ENCODE measurements around the gene ARL15.

The ARL15 gene

GRCh38 chr5:54224103-54224826, 86.1 kb downstream of the ARL15 start:
- no peak overlapping the region for H3K4me3 ChIP-seq (ENCODE audit: low read depth, low read length)
- TF ChIP-seq, protein P1, sequence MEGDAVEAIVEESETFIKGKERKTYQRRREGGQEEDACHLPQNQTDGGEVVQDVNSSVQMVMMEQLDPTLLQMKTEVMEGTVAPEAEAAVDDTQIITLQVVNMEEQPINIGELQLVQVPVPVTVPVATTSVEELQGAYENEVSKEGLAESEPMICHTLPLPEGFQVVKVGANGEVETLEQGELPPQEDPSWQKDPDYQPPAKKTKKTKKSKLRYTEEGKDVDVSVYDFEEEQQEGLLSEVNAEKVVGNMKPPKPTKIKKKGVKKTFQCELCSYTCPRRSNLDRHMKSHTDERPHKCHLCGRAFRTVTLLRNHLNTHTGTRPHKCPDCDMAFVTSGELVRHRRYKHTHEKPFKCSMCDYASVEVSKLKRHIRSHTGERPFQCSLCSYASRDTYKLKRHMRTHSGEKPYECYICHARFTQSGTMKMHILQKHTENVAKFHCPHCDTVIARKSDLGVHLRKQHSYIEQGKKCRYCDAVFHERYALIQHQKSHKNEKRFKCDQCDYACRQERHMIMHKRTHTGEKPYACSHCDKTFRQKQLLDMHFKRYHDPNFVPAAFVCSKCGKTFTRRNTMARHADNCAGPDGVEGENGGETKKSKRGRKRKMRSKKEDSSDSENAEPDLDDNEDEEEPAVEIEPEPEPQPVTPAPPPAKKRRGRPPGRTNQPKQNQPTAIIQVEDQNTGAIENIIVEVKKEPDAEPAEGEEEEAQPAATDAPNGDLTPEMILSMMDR (IDR thresholded peaks at IDR 0.05; ENCODE audit: low read depth, low read length) = no peak
- TF ChIP-seq MYC (IDR thresholded peaks at IDR 0.05; ENCODE audit: low read depth, low read length) (no peak), MAX (IDR thresholded peaks at IDR 0.05; ENCODE audit: low read depth, low read length) (no peak), POLR2A (IDR thresholded peaks at IDR 0.05; ENCODE audit: extremely low read depth, insufficient read length) (no peak)
- DNase-seq (ENCODE audit: low read depth) = peak; percentile 72

DNA sequence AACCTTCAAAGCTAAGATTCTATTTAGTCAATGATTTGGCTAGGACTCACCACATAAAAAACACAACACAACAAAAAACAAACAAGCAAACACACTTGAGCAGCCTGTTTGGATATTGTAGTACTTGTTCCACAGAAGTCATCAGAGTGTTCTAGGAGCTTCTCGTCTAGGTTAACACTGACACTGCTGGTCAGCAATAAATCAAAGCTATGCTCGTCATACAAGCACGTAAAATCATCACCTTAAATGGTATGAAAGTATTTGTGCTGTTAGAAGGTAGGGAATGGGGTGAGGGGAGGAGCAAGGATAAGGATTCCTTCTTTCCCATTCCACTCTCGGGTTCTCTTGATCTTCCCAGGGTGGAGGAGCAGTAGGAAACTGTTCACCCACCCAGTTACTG, 88.0 kb downstream of the ARL15 start:
- TF ChIP-seq MYC (IDR thresholded peaks at IDR 0.05; ENCODE audit: low read depth, low read length) = no peak
- TF ChIP-seq MAX (IDR thresholded peaks at IDR 0.05; ENCODE audit: low read depth, low read length) = no peak
- TF ChIP-seq, protein P1 (IDR thresholded peaks at IDR 0.05; ENCODE audit: low read depth, low read length) = no peak
- no peak for TF ChIP-seq POLR2A (IDR thresholded peaks at IDR 0.05; ENCODE audit: extremely low read depth, insufficient read length)
- H3K4me3 ChIP-seq (ENCODE audit: low read depth, low read length) = no peak overlapping the region
- DNase-seq (ENCODE audit: low read depth) = no peak

GRCh38 chr5:54221135-54221534, 89.2 kb downstream of the ARL15 start:
- TF ChIP-seq MAX (IDR thresholded peaks at IDR 0.05; ENCODE audit: low read depth, low read length) = no peak
- TF ChIP-seq, protein P1 (IDR thresholded peaks at IDR 0.05; ENCODE audit: low read depth, low read length) = no peak
- TF ChIP-seq POLR2A (IDR thresholded peaks at IDR 0.05; ENCODE audit: extremely low read depth, insufficient read length) = no peak
- no peak for TF ChIP-seq MYC (IDR thresholded peaks at IDR 0.05; ENCODE audit: low read depth, low read length)
- DNase-seq (ENCODE audit: low read depth) = no peak

GRCh38 chr5:54220230-54221040, 89.9 kb downstream of the ARL15 start:
- DNase-seq (ENCODE audit: low read depth) = no peak
- H3K4me3 ChIP-seq (ENCODE audit: low read depth, low read length) = no peak overlapping the region
- TF ChIP-seq MYC (IDR thresholded peaks at IDR 0.05; ENCODE audit: low read depth, low read length) (no peak), MAX (IDR thresholded peaks at IDR 0.05; ENCODE audit: low read depth, low read length) (no peak), POLR2A (IDR thresholded peaks at IDR 0.05; ENCODE audit: extremely low read depth, insufficient read length) (no peak)
- TF ChIP-seq, protein P1 (IDR thresholded peaks at IDR 0.05; ENCODE audit: low read depth, low read length) = no peak

More at GRCh38 chr5:54221135-54221534, 89.2 kb downstream of the ARL15 start:
- no peak overlapping the region for H3K4me3 ChIP-seq (ENCODE audit: low read depth, low read length)

DNA sequence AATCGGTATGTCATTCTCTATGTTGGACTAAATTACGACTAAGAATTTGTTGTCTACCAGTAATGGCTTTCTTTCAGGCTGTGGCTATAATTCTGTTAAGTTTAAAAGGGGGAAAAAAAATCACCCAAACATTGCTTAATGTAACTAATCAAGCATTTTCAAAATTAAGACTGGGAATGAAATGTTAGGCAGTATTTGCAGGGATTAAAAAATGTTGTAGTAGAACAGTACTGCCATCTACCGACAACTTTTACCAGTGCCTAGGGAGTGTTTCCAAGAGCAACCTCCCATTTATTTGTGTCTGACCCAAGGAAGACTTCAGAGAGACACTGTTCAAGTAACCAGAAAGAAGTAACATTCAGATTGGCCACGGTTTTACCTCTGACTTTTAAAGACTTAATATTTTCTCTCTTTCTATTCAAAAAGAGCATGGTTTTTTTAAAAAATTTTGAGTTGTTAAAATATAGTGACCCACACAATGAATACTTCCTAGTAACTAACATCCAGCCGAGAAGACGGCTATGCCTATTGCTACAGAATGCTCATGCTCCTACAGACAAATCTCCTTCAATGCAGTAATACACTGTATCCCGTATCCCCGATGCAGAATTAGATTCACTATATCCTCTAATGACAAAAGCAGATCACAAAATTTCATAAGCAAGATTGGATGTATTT, 92.4 kb downstream of the ARL15 start:
- TF ChIP-seq MYC (IDR thresholded peaks at IDR 0.05; ENCODE audit: low read depth, low read length) = no peak
- no peak for TF ChIP-seq POLR2A (IDR thresholded peaks at IDR 0.05; ENCODE audit: extremely low read depth, insufficient read length)
- TF ChIP-seq, protein P1 (IDR thresholded peaks at IDR 0.05; ENCODE audit: low read depth, low read length) = peak; percentile 49
- TF ChIP-seq MAX (IDR thresholded peaks at IDR 0.05; ENCODE audit: low read depth, low read length) = no peak
- peak; percentile 71 for DNase-seq (ENCODE audit: low read depth)
- no peak overlapping the region for H3K4me3 ChIP-seq (ENCODE audit: low read depth, low read length)
